Peyer's patch (tissue), 4 donors: ENCODE measurements around the gene VPS39. TPM values are rescaled to one million over a fixed set of nuclear protein-coding genes. Genes with fewer than 3 reads are reported as not detected.

Experiments
- DNase-seq, 3 donors: peaks; one replicate each; pipeline ENCODE4 v3.0.0-alpha.2; 2017 to 2019
- H3K27ac ChIP-seq, 4 donors: fragments of 200-600 bp; sonication (generic); one replicate each; pipeline ENCODE4 v1.5.1; 2016 to 2019
- H3K27me3 ChIP-seq, 2 donors: fragments of 200-600 bp; sonication (generic); one replicate each; pipeline ENCODE4 v1.5.1; 2019
- H3K36me3 ChIP-seq, 3 donors: fragments of 200-600 bp; sonication (generic); one replicate each; pipeline ENCODE4 v1.5.1; 2016 to 2019
- H3K4me1 ChIP-seq, 4 donors: fragments of 200-600 bp; sonication (generic); one replicate each; pipeline ENCODE4 v1.5.1; 2016 to 2019
- H3K4me3 ChIP-seq, 4 donors: fragments of 200-600 bp; sonication (generic); 1 replicate in 3 of 4; 2 replicates in 1 of 4; pipeline ENCODE4 v1.5.1; 2016 to 2019; ENCODE audit warnings: mild to moderate bottlenecking in 1 of 4
- H3K9me3 ChIP-seq, 4 donors: fragments of 200-600 bp; sonication (generic); one replicate each; pipeline ENCODE4 v1.5.1; 2016 to 2019; ENCODE audit warnings: mild to moderate bottlenecking in 1 of 4
- POLR2A ChIP-seq, 2 donors: fragments of 450-650 bp; IDR thresholded peaks; one replicate each; pipeline ENCODE4 v1.5.1; 2017; ENCODE audit warnings: antibody characterized with exemption in 2 of 2, mild to moderate bottlenecking in 2 of 2, moderate library complexity in 2 of 2
- total RNA-seq, 4 donors: library from RNA; depleted of rRNA; stranded (reverse); fragments of >200 nt; gene quantifications; one replicate each; pipeline ENCODE4 v1.1.0, GENCODE V29; 2016
- TF ChIP-seq, protein P1 (sequence below), 6 experiments: fragments of 450-650 bp in 4 of 6; fragments of 200-600 bp in 2 of 6; sonication (generic) in 1 of 6; IDR thresholded peaks; one replicate each; pipeline ENCODE4 v1.5.1; 2017 to 2019; ENCODE audit warnings: antibody characterized with exemption in 6 of 6, mild to moderate bottlenecking in 3 of 6, moderate library complexity in 1 of 6

VPS39 gene
- total RNA-seq, 4 donors from 2014 or later: 141 to 314 (median 192) TPM

DNA sequence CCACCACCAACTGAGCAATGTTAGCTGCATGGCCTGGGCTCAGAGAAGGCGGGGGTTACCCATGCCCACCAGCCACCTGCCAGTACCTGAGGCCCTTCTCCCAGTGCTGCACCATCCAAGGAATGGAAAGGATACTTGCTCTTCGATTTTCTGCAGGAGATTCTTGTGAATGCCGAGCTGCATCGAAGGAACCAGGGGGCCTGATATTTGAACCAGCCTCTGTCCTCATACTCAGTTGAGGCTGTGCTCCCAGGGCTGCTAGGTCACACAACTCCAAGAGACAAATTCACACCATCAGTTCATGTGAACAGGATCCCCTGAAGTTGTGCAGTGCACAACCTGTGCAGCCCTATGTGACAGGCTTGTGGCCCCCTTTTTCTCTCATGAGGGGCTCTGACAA, 69.7 kb downstream of the VPS39 start:
- peak in 1 of 3 donors; percentile 35 for DNase-seq
- Histone ChIP-seq H3K9me3 (peaks cover 0 to 9% (median 0%) of the 10 kb centered on the region in 4 donors), H3K4me3 (no peak overlapping the region), H3K27me3 (no peaks in the 10 kb centered on the region), H3K4me1 (peaks cover 0 to 13% (median 4%) of the 10 kb centered on the region in 4 donors), H3K27ac (no peak overlapping the region), H3K36me3 (no peaks in the 10 kb centered on the region)
- TF ChIP-seq, protein P1, sequence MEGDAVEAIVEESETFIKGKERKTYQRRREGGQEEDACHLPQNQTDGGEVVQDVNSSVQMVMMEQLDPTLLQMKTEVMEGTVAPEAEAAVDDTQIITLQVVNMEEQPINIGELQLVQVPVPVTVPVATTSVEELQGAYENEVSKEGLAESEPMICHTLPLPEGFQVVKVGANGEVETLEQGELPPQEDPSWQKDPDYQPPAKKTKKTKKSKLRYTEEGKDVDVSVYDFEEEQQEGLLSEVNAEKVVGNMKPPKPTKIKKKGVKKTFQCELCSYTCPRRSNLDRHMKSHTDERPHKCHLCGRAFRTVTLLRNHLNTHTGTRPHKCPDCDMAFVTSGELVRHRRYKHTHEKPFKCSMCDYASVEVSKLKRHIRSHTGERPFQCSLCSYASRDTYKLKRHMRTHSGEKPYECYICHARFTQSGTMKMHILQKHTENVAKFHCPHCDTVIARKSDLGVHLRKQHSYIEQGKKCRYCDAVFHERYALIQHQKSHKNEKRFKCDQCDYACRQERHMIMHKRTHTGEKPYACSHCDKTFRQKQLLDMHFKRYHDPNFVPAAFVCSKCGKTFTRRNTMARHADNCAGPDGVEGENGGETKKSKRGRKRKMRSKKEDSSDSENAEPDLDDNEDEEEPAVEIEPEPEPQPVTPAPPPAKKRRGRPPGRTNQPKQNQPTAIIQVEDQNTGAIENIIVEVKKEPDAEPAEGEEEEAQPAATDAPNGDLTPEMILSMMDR (IDR thresholded peaks at IDR 0.05): no peak
- no peak for TF ChIP-seq POLR2A (IDR thresholded peaks at IDR 0.05)

DNA sequence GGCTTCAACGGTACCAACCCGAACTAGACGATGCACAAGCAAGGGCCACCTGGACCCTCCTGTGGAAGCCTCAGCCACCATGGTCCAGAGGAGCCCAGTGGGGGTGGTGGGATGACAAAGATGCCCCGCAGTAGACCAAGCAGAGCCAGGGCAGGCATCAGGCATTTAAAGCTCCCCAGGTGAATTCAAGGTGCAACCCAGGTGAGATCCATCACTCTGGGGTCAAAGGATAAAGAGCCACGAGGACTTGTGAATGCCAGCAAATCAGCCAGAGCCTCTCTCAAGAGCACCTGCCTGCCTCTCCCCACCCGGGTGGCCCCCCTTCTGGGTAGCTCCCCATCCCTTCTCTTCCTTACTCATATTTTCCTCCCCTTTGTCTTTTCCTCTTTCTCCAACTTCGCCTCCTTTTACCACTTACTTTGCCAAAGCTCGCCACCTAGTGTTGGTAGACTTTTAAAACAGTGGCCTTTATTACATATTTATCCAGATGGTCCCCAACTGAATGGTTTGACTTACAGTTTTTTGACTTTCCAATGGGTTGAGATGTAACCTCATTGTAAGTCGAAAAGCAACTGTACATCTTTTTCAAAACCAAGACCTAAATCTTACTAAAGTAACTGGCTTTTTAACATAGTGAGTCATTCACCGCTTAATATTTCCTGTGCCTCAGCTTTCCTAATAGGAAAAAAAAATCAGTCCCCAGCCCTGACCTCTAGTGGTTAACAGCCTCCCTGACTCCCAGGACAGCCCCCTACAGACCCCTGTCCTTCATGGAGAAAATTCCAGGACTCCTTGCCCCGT, 70.4 kb downstream of the VPS39 start:
- TF ChIP-seq POLR2A (IDR thresholded peaks at IDR 0.05): no peak
- TF ChIP-seq, protein P1 (IDR thresholded peaks at IDR 0.05): peak in 3 of 6 experiments; percentile 34 to 37 (median 36)
- no peak overlapping the region for H3K4me3 ChIP-seq
- no peak overlapping the region for H3K27ac ChIP-seq
- H3K4me1 ChIP-seq: peaks cover 0 to 13% (median 4%) of the 10 kb centered on the region in 4 donors
- DNase-seq: peak in 1 of 3 donors; percentile 31
- no peaks in the 10 kb centered on the region for H3K27me3 ChIP-seq
- H3K36me3 ChIP-seq: no peaks in the 10 kb centered on the region
- peaks cover 0 to 9% (median 0%) of the 10 kb centered on the region in 4 donors for H3K9me3 ChIP-seq

DNA sequence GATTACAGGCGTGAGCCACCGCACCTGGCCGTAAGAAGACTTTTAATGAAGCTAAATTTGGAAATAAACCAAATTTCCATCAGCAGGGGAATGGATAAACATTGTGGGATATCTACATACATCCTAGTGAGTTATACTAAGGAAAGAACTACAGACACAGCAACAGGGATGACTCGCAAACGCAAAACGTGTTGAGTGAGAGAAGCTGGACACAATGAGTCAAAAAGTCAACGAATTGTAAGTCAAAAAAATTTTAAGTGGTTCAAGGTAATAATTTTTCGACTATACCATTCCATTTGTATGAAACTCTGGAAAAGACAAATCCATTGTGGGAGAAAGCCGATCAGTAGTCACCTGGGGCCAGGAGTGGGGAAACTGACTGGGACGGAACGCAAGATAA, 71.6 kb downstream of the VPS39 start:
- H3K9me3 ChIP-seq: peaks cover 0 to 9% (median 0%) of the 10 kb centered on the region in 4 donors
- TF ChIP-seq POLR2A (IDR thresholded peaks at IDR 0.05): no peak
- TF ChIP-seq, protein P1 (IDR thresholded peaks at IDR 0.05): no peak

DNA sequence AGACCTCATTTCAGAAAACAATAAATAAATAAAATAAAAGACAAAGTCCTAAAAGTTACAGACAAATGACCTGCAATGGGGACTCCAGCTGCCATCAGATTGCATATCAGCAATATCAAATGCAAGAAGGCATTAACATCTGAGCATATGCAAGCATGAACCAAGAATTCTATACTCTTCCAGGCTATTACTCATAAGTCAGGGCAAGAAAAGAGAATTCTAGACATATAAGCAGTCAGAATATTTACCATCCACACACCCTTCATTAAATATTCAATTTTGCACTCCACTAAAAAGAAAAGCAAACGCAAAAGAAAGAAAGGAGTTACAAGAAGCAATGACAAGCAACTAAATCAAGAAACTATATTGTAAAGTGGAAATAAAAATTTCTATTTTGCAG, 72.8 kb downstream of the VPS39 start:
- no peak for TF ChIP-seq POLR2A (IDR thresholded peaks at IDR 0.05)
- TF ChIP-seq, protein P1 (IDR thresholded peaks at IDR 0.05): no peak
- Histone ChIP-seq H3K9me3 (peaks cover 0 to 9% (median 0%) of the 10 kb centered on the region in 4 donors), H3K4me1 (peaks cover 0 to 9% (median 4%) of the 10 kb centered on the region in 4 donors), H3K36me3 (no peaks in the 10 kb centered on the region), H3K27me3 (no peaks in the 10 kb centered on the region), H3K27ac (no peak overlapping the region), H3K4me3 (no peak overlapping the region)
- DNase-seq: no peak

More for the DNA sequence above, 71.6 kb downstream of the VPS39 start:
- no peak for DNase-seq
- Histone ChIP-seq H3K27me3 (no peaks in the 10 kb centered on the region), H3K4me3 (no peak overlapping the region), H3K27ac (no peak overlapping the region), H3K4me1 (peaks cover 0 to 9% (median 4%) of the 10 kb centered on the region in 4 donors), H3K36me3 (no peaks in the 10 kb centered on the region)

DNA sequence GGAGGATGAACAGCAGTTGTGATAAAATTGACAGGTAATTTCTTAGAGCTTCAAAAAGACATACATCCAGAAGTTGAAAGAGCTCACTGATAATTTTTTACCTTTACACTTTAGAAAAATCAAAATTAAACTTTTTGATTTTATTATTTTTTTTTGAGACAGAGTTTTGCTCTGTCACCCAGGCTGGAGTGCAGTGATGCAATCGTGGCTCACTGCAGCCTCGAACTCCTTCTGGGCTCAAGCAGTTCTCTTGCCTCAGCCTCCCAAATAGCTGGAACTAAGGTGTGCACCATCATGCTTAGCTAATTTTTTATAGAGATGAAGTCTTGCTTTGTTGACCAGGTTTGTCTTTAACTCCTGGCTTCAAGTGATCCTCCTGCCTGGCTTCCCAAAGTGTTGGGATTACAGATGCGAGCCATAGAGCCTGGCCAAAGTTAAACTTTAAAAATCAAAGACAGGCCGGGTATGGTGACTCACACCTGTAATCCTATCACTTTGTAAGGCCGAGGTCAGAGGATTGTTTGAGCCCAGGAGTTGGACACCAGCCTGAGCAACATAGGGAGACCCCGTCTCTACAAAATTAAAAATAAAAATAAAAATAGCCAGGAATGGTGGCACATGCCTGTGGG, 73.4 kb downstream of the VPS39 start:
- no peaks in the 10 kb centered on the region for H3K36me3 ChIP-seq
- H3K4me3 ChIP-seq: no peak overlapping the region
- TF ChIP-seq POLR2A (IDR thresholded peaks at IDR 0.05): no peak
- TF ChIP-seq, protein P1 (IDR thresholded peaks at IDR 0.05): no peak
- peak in 2 of 3 donors; percentile 3 to 13 for DNase-seq
- H3K27me3 ChIP-seq: no peaks in the 10 kb centered on the region
- peaks cover 0 to 5% (median 2%) of the 10 kb centered on the region in 4 donors for H3K4me1 ChIP-seq
- no peak overlapping the region for H3K27ac ChIP-seq
- peaks cover 0 to 9% (median 0%) of the 10 kb centered on the region in 4 donors for H3K9me3 ChIP-seq
